NCI-H524 treated with DMSO at 0.1 percent for 48 hours (cell line): ENCODE measurements around the gene CDH1.

Experiments used
- DNase-seq: peaks from one replicate; lab custom pipeline; 2025; lab: John Stamatoyannopoulos, UW

The CDH1 gene

GRCh38 chr16:68857479-68857878 lies 120.4 kb downstream of the CDH1 start:
- no peak for DNase-seq

- no peak for DNase-seq
Observed at GRCh38 chr16:68859828-68860227, 122.7 kb downstream of the CDH1 start.

GRCh38 chr16:68860978-68861892 lies 124.1 kb downstream of the CDH1 start:
- DNase-seq, result no peak

GRCh38 chr16:68866933-68867332 lies 129.8 kb downstream of the CDH1 start:
- no peak for DNase-seq

GRCh38 chr16:68869492-68870088 lies 132.5 kb downstream of the CDH1 start:
- no peak for DNase-seq

DNA sequence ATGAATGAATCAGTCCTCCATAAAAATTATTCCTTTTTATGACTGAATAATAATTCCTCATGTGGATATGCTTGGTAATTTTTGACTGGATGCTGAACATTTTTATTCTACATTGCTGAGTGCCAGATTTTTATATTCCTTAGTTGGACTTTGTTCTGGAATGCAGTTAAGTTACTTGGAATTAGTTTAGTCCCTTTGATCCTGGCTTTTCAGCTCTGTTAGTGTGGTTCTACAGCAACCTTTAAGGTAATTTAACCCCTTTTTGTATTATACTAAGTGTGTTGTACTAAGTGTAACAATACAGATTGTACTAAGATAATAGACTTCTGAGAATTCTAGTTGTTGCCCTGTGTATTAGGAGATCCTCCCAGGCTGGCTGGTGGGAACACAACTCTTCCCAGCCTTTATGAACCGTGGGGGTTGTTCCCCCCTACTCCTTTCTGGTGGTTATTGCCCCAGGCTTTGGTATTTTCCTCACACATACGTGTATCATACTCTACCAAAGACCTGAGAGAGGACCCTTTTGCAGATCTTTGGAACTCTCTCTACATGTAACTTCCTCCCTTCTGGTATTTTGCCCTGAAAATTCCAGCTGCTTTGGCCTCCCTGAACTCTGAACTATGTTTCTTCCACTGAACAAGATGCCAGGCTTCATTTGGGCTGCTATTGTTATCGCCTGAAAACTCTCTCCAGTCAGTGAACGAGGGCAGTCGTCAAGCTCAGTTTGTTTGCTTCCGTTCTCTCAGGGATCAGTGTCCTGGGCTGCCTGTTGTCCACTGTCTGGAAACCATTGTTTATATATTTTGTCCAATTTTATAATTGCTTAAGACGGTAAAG lies 136.8 kb downstream of the CDH1 start:
- DNase-seq, result no peak

GRCh38 chr16:68875871-68876270 lies 138.8 kb downstream of the CDH1 start:
- no peak for DNase-seq

DNA sequence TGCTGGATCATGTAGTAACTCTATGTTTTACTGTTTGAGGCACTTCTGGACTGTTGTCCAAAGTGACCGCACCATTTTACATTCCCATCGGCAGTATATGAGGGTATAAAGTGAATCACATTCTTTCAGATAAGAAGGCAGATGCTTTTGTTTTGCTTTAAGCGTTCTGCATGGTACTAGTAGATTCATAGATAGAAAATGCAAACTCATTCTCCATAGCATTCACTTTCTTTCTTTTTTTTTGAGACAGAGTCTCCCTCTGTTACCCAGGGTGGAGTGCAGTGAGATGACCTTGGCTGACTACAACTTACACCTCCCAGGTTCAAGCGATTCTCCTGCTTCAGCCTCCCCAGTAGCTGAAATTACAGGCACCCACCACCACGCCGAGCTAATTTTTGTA lies 146.6 kb downstream of the CDH1 start:
- no peak for DNase-seq

DNA sequence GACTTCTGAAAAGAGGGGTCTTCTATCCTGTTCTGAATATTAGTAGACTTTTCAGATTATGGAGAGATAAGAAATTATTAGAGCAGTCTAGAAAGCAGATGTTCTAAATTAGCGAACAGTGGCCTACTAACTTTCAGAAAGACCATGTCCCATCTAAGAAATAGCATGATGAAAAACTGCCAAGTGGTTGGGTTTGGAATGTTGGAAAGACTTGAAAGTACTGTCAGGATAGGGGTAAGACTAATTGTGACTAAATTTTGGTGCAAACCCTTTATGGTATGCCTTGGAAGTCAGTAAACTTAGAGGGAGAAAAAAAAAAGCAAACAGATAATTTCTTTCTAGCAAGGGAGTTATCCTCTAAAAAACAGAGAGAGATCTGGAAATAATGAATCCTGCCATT lies 147.3 kb downstream of the CDH1 start:
- DNase-seq, result no peak
